Osteocyte (in vitro differentiated cells): ENCODE results near the gene TOB1. TPM values are rescaled to one million over a fixed set of nuclear protein-coding genes. Genes with fewer than 3 reads are reported as not detected.
A peak's percentile ranks its signal among the peaks of the same experiment; 100 is the strongest.

Experiments
- DNase-seq: peaks from one replicate; pipeline ENCODE4 v3.0.0; 2021; ENCODE audit warnings: mixed read lengths; ENCODE audit not compliant: unreplicated experiment; ENCODE audit errors: extremely low spot score
- H3K27ac Mint-ChIP-seq: one replicate; pipeline ENCODE4 v1.8.0; 2021; ENCODE audit warnings: mild to moderate bottlenecking, mixed read lengths; ENCODE audit not compliant: unreplicated experiment
- H3K27me3 Mint-ChIP-seq: one replicate; pipeline ENCODE4 v1.8.0; 2021; ENCODE audit warnings: mixed read lengths; ENCODE audit not compliant: unreplicated experiment
- H3K36me3 Mint-ChIP-seq: one replicate; pipeline ENCODE4 v1.8.0; 2021; ENCODE audit warnings: mixed read lengths; ENCODE audit not compliant: unreplicated experiment
- H3K4me1 Mint-ChIP-seq: one replicate; pipeline ENCODE4 v1.8.0; 2021; ENCODE audit warnings: mixed read lengths; ENCODE audit not compliant: unreplicated experiment
- H3K4me3 Mint-ChIP-seq: one replicate; pipeline ENCODE4 v1.8.0; 2021; ENCODE audit warnings: mild to moderate bottlenecking, moderate library complexity, mixed read lengths; ENCODE audit not compliant: unreplicated experiment
- H3K9me3 Mint-ChIP-seq: one replicate; pipeline ENCODE4 v1.8.0; 2021; ENCODE audit warnings: mixed read lengths; ENCODE audit not compliant: unreplicated experiment
- CTCF ChIP-seq: fragments of 200-600 bp; sonication (generic); IDR thresholded peaks from 2 replicates; pipeline ENCODE4 v1.5.0; 2021; ENCODE audit warnings: antibody characterized with exemption, mild to moderate bottlenecking, moderate library complexity
- total RNA-seq: library from RNA; stranded (reverse); gene quantifications from 2 replicates; pipeline ENCODE4 v1.2.1, GENCODE V29; 2021

The TOB1 gene
- total RNA-seq, 1 donor from 2014 or later = 40.1 TPM

- DNase-seq = no peak
- no peak for TF ChIP-seq CTCF
- Mint-ChIP-seq H3K4me1 (peaks cover 36% of the 10 kb centered on the region), H3K4me3 (no peak overlapping the region), H3K9me3 (no peaks in the 10 kb centered on the region), H3K27me3 (peaks cover 2% of the 10 kb centered on the region), H3K36me3 (no peaks in the 10 kb centered on the region), H3K27ac (no peak overlapping the region)
Measured at GRCh38 chr17:50833510-50834428, 32.4 kb downstream of the TOB1 start.

DNA sequence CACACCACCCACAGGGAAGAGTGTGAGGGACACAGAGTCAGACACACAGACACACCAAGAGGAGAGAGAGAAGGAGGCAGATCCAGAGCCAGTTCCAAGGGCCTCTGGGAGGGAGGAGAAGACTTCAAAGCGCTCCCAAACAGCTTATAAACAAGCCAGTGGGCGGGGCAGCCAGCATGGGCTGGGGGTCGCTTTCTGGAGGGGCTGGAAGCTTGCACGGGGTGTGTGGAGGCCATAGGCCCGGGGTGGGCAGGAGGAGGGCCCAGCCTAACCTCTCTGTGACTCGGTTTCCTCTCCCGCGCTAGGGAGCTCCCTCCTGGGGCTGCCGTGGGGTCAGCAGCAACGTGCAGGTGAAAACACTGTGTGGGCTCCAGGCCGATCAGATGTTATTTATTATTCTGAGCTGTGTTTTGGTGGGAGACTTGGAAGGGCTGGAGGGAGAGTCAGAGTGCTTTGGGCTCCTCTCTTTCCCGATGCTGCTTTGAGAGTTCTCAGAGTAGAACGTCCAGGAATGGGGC lies 33.2 kb downstream of the TOB1 start:
- H3K27ac Mint-ChIP-seq = no peak overlapping the region
- TF ChIP-seq CTCF = no peak
- H3K9me3 Mint-ChIP-seq = no peaks in the 10 kb centered on the region
- peaks cover 9% of the 10 kb centered on the region for H3K27me3 Mint-ChIP-seq
- peaks cover 36% of the 10 kb centered on the region for H3K4me1 Mint-ChIP-seq
- DNase-seq = no peak
- no peaks in the 10 kb centered on the region for H3K36me3 Mint-ChIP-seq
- H3K4me3 Mint-ChIP-seq = no peak overlapping the region

DNA sequence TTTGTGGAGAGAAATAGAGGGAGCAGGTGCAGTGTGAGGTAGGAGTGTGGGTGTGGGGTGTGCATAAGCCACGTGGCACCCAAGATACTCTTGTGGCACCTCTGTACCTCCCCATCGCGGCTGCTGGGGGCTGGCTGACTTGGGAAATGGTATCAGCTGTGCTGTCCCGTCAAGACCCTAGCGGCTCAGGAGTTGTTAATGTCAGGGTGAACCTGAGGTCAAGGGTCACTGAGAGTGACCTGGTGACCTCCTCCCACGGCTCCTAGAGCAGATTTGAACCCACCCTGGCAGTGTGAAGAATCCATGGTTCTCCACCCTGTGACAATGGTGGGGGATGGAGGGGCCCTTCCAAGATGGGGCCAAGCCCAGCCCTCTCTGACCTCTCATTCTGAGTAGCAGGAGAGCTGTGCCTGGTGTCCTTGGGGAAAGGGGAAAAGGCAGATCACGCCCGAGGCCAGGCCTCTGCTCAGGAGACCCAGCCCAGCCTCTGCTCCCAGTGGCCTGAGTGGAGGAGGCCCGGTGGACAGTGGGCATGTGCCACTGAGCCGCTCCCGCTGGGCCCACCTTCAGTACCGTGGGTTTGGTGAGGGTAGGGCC lies 33.8 kb downstream of the TOB1 start:
- H3K27me3 Mint-ChIP-seq = peaks cover 10% of the 10 kb centered on the region
- no peak for DNase-seq
- no peak for TF ChIP-seq CTCF
- no peak overlapping the region for H3K4me3 Mint-ChIP-seq
- H3K36me3 Mint-ChIP-seq = no peaks in the 10 kb centered on the region
- no peaks in the 10 kb centered on the region for H3K9me3 Mint-ChIP-seq
- no peak overlapping the region for H3K27ac Mint-ChIP-seq
- H3K4me1 Mint-ChIP-seq = peaks cover 36% of the 10 kb centered on the region

DNA sequence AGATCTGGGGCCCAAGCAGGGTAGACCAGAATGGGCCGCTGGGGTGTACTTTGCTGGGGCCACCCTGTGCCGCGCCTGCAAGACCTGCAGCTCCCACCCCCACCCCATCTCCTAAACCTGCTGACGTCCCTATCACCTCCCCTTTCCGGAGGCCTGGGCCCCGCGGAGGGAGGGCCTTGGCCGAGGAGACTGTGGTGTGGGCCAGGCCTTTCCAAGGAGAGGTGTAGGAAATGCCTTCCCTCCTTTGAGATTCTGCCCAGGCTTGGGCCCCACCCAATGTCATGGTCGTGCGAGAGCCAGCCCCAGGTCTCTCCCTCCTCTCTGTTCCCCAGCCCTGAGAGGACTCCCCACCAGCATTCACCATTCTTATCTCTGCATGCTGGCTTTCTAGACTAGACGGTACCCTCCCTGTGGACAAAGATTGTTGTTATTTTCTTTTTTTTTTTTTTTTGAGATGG lies 34.7 kb downstream of the TOB1 start:
- no peak for TF ChIP-seq CTCF
- no peaks in the 10 kb centered on the region for H3K9me3 Mint-ChIP-seq
- H3K27me3 Mint-ChIP-seq = peaks cover 16% of the 10 kb centered on the region
- H3K27ac Mint-ChIP-seq = no peak overlapping the region
- H3K36me3 Mint-ChIP-seq = no peaks in the 10 kb centered on the region
- no peak for DNase-seq
- H3K4me3 Mint-ChIP-seq = no peak overlapping the region
- peaks cover 36% of the 10 kb centered on the region for H3K4me1 Mint-ChIP-seq

GRCh38 chr17:50830994-50831393 lies 35.2 kb downstream of the TOB1 start:
- peak overlapping the region; percentile 31 for H3K27ac Mint-ChIP-seq
- peaks cover 36% of the 10 kb centered on the region for H3K4me1 Mint-ChIP-seq

More at GRCh38 chr17:50830994-50831393, 35.2 kb downstream of the TOB1 start:
- TF ChIP-seq CTCF = no peak
- DNase-seq = no peak
- H3K36me3 Mint-ChIP-seq = no peaks in the 10 kb centered on the region
- H3K9me3 Mint-ChIP-seq = no peaks in the 10 kb centered on the region
- no peak overlapping the region for H3K4me3 Mint-ChIP-seq
- peaks cover 18% of the 10 kb centered on the region for H3K27me3 Mint-ChIP-seq
